ENCODE measurements around the gene COQ2.

COQ2 gene

DNA sequence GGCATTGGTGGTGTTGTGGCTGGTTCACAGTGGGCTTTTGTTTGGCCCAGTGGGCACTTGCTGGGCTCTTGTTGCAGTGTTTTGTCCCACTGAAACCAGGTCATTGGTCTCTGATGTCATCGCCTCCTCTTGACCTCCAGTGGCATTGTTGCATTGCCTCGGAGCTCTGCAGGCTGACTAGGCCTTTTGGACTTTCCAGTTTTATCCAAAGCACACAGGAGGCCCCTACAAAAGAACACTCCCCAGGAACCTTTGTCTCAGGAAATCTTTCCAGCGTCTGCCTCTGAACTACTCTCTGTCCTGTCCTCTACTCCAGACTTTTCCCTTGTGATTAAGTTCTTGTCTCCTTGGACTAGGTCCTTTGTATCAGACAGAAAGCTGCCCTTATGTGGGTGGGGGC lies 54.8 kb downstream of the COQ2 start:
- peaks cover 6% of the 10 kb centered on the region for H3K27me3 Mint-ChIP-seq
- H3K36me3 Mint-ChIP-seq (ENCODE audit: low read depth): no peaks in the 10 kb centered on the region
- intact Hi-C loops (cut with micrococcal nuclease): no loop called here
- H3K4me3 Mint-ChIP-seq: no peak overlapping the region
- H3K9me3 Mint-ChIP-seq: no peaks in the 10 kb centered on the region
- H3K27ac Mint-ChIP-seq: no peak overlapping the region
- peaks cover 22% of the 10 kb centered on the region for H3K4me1 Mint-ChIP-seq (ENCODE audit: low read depth)

DNA sequence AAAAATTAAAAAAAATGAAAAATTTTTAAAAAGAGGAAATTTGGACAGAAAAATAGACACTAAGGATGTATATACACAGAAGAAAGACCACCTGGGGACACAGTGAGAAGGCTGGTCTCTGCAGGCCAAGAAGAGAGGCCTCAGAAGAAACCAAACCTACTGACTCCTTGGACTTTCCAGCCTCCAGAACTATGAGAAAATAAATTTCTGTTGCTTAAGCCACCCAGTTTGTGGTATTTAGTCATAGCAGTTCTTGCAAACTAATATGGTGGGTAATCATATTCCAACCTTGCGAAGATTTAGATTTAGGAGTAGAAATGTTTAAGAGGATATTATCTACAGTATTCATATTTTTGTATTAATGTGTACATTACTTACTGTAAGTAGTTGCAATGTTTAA lies 56.4 kb downstream of the COQ2 start:
- H3K36me3 Mint-ChIP-seq (ENCODE audit: low read depth): no peaks in the 10 kb centered on the region
- H3K4me1 Mint-ChIP-seq (ENCODE audit: low read depth): peaks cover 22% of the 10 kb centered on the region
- H3K27me3 Mint-ChIP-seq: peaks cover 2% of the 10 kb centered on the region
- intact Hi-C loops (cut with micrococcal nuclease): no loop called here
- no peaks in the 10 kb centered on the region for H3K9me3 Mint-ChIP-seq
- H3K27ac Mint-ChIP-seq: no peak overlapping the region
- H3K4me3 Mint-ChIP-seq: no peak overlapping the region

DNA sequence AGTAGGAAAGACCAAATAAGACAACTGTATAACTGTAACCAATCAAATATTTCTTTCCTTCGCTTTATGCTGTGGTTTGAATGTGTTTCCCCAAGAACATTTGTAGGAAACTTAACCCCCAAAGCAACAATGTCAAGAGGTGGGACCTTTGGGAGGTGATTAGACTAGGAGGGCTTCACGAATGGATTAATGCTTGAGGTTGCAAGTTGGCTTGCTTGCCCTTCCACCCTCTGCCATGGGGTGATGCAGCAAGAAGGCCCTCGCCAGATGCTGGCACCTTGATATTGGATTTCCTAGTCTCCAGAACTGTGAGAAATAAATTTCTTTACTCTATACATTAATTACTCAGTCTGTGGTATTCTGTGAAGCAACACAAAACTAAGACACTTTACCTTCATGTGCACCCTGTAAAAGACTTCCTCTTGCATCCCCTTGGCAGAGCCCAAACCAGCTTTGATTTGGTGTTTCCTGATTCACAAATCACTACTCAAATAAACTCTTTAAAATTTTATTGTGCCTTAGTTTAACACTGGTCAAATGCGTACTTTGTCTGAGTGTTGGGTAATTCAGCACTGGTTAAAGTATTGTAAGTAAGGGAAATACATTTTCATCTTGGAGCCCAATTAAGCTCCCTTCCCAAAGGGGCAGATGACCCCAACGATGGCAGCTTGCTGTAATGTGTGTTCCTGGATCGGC lies 59.9 kb downstream of the COQ2 start:
- H3K4me1 Mint-ChIP-seq (ENCODE audit: low read depth): peaks cover under 1% of the 10 kb centered on the region
- H3K27ac Mint-ChIP-seq: no peak overlapping the region
- no peaks in the 10 kb centered on the region for H3K27me3 Mint-ChIP-seq
- H3K9me3 Mint-ChIP-seq: no peaks in the 10 kb centered on the region
- no peak overlapping the region for H3K4me3 Mint-ChIP-seq
- no peaks in the 10 kb centered on the region for H3K36me3 Mint-ChIP-seq (ENCODE audit: low read depth)
- intact Hi-C loops (cut with micrococcal nuclease): no loop called here

DNA sequence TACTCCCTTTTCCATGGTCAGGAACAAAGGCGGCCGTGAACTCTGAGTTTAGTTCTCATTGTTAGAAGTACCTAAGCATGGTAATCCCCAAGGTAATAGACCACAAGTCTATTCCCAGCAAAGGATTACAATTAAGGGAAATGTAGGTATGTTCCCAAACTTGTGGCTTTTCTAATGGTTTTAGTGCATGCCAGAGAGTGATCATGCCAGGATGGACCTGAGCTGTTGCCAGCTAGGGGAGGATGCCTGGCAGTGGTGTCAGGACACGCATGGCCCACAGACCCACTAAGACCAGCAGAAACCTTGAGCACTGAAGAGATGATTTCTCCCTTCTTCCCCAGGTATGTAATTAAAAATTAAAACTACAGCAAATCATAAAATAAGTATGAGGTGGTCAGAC lies 60.8 kb downstream of the COQ2 start:
- intact Hi-C loops (cut with micrococcal nuclease): no loop called here
- Mint-ChIP-seq H3K27me3 (no peaks in the 10 kb centered on the region), H3K4me3 (no peak overlapping the region), H3K4me1 (ENCODE audit: low read depth) (peaks cover 9% of the 10 kb centered on the region), H3K36me3 (ENCODE audit: low read depth) (no peaks in the 10 kb centered on the region), H3K27ac (no peak overlapping the region), H3K9me3 (no peaks in the 10 kb centered on the region)

DNA sequence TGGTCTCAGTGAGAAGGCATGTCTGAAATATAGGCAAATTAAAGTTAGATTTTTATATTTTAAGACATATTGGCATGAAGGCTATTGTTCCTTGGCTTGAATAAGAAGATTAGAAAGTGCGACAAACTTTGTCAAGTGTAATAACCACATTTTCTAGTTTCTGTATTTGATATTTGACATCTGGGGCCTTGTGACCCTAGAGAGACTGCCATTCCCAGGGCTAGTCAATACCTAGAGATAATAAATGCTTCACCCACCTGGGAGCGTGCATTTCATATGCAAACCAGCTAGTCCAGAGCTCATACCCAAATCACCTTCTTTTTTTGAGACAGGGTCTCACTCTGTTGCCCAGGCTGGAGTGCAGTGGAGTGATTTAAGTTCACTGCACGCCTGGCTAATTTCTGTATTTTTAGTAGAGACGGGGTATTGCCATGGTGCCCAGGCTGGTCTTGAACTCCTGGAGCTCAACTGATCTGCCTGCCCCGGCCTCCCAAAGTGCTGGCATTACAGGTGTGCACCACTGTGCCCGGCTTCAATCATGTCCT lies 62.6 kb downstream of the COQ2 start:
- no peak overlapping the region for H3K4me3 Mint-ChIP-seq

DNA sequence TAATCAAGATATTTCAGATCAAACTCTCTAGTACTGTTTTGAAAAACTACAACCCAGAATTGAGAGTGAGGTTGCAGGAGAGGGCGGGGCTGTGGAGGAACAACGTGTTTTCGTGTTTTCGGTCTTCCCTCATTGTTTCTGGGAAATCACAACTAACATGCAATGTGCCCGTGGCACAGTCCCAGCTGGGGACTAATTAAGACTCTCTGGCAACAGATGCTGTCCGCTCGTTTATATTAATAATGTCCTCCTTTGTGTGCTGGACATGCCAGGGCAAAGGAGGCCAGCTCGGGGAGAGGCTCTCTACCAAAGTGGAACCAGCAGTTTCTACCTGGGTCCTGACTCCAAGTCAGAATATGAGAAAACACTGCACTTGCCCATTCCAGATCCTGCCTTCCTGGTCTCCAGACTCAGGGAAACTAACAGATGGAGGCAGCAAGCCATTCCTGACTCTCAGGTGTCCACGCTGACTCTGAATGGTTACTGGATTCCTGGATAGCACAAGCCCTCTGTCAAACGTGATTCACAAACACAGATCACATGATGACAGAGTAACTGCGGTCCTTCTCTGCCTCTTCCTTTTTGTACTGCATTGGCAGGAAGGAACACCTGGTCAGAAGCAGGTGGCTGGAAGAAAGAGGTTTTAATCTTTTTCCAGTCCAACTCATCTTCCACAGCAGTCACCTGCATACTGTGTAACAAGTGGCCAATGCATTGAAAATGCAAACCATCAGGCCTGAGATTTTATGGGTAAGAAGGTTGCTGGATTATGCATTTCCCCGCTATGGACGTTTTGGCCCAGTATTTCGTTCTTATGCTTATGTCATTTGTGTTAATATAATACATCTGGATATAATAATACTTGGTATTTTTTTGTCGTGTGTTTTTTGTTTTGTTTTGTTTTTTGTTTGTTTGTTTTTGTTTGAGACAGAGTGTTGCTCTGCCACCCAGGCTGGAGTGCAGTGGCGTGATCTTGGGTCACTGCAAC lies 65.0 kb downstream of the COQ2 start:
- Mint-ChIP-seq H3K9me3 (no peaks in the 10 kb centered on the region), H3K4me1 (ENCODE audit: low read depth) (peaks cover 44% of the 10 kb centered on the region)
- intact Hi-C loops (cut with micrococcal nuclease): loop anchor here (5.0 kb wide), 1 partner anchor 33 kb away; no protein-coding TSS in a partner anchor

More for the DNA sequence above, 62.6 kb downstream of the COQ2 start:
- H3K27me3 Mint-ChIP-seq: no peaks in the 10 kb centered on the region
- H3K4me1 Mint-ChIP-seq (ENCODE audit: low read depth): peaks cover 27% of the 10 kb centered on the region
- intact Hi-C loops (cut with micrococcal nuclease): no loop called here
- no peaks in the 10 kb centered on the region for H3K36me3 Mint-ChIP-seq (ENCODE audit: low read depth)
- H3K9me3 Mint-ChIP-seq: no peaks in the 10 kb centered on the region
- no peak overlapping the region for H3K27ac Mint-ChIP-seq

DNA sequence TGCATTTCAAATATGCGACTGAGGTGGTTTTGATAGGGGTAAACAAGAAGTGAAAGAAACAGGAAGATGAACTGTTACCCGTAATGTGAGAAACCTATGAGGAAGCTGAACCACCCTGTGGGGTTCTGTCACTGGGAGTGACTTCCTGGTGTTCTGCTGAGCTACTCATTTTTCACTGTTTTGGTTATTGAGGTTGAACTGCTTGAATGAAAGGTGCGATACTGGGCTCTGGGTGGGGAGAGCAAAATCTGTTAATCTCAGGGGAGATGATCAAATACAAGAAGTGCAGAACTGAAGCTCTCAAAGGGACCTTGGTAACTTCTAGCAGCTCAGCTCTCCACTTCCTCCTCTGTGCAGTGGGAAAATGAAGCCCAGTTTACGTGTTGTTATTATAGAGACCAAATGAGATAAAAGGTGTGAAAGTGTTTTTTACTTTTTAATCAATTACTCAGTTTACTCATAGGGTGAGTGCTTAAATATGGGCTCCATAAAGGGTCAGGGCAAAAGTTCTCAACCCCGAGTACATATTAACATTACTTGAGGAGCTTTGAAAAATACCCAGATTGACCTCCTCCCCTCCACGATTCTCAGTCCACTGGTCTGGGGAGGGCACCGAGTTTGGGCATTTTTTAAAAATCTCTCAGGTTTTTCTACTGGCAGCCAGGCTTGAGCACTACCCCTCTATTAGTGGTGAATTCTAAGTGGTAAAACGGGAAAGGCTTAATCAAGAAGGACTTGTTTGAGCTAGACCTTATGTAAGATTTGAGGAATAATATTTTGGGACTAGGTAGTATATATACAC lies 66.7 kb downstream of the COQ2 start:
- H3K27ac Mint-ChIP-seq: peak overlapping the region; percentile 73
- peaks cover 45% of the 10 kb centered on the region for H3K4me1 Mint-ChIP-seq (ENCODE audit: low read depth)
- no peaks in the 10 kb centered on the region for H3K27me3 Mint-ChIP-seq
- peak overlapping the region; percentile 33 for H3K4me3 Mint-ChIP-seq
- H3K9me3 Mint-ChIP-seq: no peaks in the 10 kb centered on the region
- H3K36me3 Mint-ChIP-seq (ENCODE audit: low read depth): no peaks in the 10 kb centered on the region
- intact Hi-C loops (cut with micrococcal nuclease): loop anchor here (5.0 kb wide), 1 partner anchor 34 kb away; no protein-coding TSS in a partner anchor

More for the DNA sequence above, 65.0 kb downstream of the COQ2 start:
- peak overlapping the region; percentile 42 for H3K4me3 Mint-ChIP-seq
- H3K36me3 Mint-ChIP-seq (ENCODE audit: low read depth): no peaks in the 10 kb centered on the region
- no peaks in the 10 kb centered on the region for H3K27me3 Mint-ChIP-seq
- H3K27ac Mint-ChIP-seq: peak overlapping the region; percentile 73

DNA sequence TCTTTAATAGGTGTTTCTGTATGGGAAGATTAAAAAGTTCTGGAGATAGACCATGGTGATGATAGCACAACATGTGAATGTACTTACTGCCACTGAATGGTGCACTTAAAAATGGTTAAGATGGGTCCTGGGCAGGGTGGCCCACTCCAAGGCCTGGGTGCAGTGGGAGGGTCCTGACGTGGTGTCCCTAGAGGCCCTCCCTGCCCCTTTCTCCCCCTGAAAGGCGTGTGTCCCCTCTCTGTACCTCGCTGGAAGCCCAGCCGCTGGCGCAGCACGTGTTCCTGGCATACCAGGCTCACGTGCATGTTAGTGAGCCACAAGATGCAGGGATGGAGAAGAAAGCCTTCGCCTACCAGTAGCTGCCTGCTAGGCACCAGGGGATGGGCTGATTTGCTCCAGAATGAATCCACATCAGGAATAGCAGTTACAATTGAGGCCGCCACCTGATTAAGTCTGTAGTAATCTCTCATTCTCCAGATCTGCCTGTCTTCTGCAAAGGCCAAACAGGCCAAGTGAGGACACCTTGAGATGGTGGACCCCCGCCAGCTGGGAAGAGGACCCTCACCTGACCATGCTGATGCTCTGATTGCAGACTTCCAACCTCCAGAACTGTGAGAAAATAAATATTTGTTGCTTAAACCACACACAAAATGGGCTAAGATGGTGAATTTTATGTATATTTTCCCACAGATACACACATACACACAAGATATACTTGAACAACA lies 67.5 kb downstream of the COQ2 start:
- Mint-ChIP-seq H3K4me3 (no peak overlapping the region), H3K4me1 (ENCODE audit: low read depth) (peaks cover 45% of the 10 kb centered on the region), H3K36me3 (ENCODE audit: low read depth) (no peaks in the 10 kb centered on the region), H3K27ac (peak overlapping the region; percentile 73), H3K9me3 (no peaks in the 10 kb centered on the region), H3K27me3 (no peaks in the 10 kb centered on the region)
- intact Hi-C loops (cut with micrococcal nuclease): loop anchor here (5.0 kb wide), 1 partner anchor 35 kb away; no protein-coding TSS in a partner anchor

DNA sequence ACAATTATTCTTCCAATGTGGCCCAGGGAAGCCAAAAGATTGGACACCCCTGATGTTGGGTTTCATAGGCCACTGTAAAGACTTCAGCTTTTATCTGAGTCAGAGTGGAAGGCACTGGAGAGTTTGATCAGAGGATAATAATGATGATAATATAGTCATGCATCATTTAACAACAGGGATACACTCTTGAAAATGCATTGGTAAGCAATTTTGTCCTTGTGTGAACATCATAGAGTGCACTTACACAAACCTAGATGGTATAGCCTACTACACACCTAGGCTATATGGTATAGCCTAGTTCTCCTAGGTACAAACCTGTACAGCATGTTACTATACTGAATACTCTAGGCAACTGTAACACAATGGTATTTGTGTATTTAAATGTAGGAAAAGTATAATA lies 70.5 kb downstream of the COQ2 start:
- intact Hi-C loops (cut with micrococcal nuclease): no loop called here
- no peak overlapping the region for H3K27ac Mint-ChIP-seq
- H3K36me3 Mint-ChIP-seq (ENCODE audit: low read depth): no peaks in the 10 kb centered on the region
- H3K9me3 Mint-ChIP-seq: no peaks in the 10 kb centered on the region
- peaks cover 49% of the 10 kb centered on the region for H3K4me1 Mint-ChIP-seq (ENCODE audit: low read depth)
- no peak overlapping the region for H3K4me3 Mint-ChIP-seq
- H3K27me3 Mint-ChIP-seq: peaks cover 3% of the 10 kb centered on the region

All from dendritic cell treated with granulocyte-macrophage colony-stimulating factor and Interleukin-4, amounts not matched to agents 40 ng/mL and 50 ng/mL, for 4 days (primary cell).